ENCODE results near the gene ATXN7. TPM values are rescaled to one million over a fixed set of nuclear protein-coding genes. Genes with fewer than 3 reads are reported as not detected.

ATXN7 gene
- total and polyA plus RNA-seq, 10 of the 15 experiments (the other 5 are each of a cell fraction or from before 2014, with no cell fraction given): 0.83 to 24.6 (median 8.5) TPM

DNA sequence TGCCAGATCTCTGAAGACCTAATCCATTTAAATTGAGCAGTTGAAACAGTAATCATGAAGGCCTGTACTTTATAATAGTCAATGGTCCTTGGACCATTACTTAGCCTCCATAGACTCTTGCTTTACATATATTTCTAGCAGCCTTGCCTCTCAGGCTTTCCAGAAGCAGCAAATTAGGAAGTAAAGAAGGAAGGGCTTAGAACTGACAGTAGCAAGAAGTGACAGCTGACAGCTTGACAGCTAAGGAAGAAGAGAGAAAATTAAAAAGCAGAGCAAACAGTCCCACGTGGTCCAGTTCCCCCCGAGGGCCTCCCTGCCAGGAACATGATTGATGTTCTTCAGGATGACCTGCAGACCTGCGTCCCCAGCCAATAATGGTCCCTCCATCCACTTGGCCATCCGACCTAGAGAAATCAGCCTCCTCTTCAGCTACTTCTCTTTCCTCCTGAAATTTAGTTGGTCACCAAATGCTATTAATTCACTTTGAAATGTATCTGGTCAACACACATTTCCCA is 174.6 kb downstream of the ATXN7 start:
- in situ Hi-C loops (cut with MboI) (no loop called here), intact Hi-C loops (cut with micrococcal nuclease; ENCODE audit: unreplicated experiment) (loop anchor here (10.0 kb wide), 1 partner anchor 186 kb away; the partner anchor contains the start of gene PRICKLE2)
- Histone ChIP-seq H3K27ac (ENCODE audit: control insufficient read depth, insufficient read depth) (no peak overlapping the region), H3K79me2 (ENCODE audit: control insufficient read depth, insufficient read depth, low read length) (no peaks in the 10 kb centered on the region), H3K36me3 (ENCODE audit: control insufficient read depth in 2 of 2, insufficient read depth in 2 of 2, low read length in 1 of 2) (no peaks in the 10 kb centered on the region), H2AFZ (ENCODE audit: control insufficient read depth, low read depth, low read length) (no peak overlapping the region), H4K20me1 (ENCODE audit: control insufficient read depth, insufficient read depth) (no peaks in the 10 kb centered on the region), H3K27me3 (replicated peaks in 1 of 2; ENCODE audit: control insufficient read depth in 2 of 2, insufficient read depth in 2 of 2, low read length in 1 of 2) (no peaks in the 10 kb centered on the region), H3K9ac (ENCODE audit: control insufficient read depth, insufficient read depth, low read length) (no peak overlapping the region), H3K4me1 (ENCODE audit: control insufficient read depth, insufficient read depth, low read length) (no peaks in the 10 kb centered on the region), H3K9me3 (replicated peaks; ENCODE audit: control insufficient read depth, insufficient read depth, low read length) (no peaks in the 10 kb centered on the region; the same call in 2 of the 3 replicates), H3K4me2 (ENCODE audit: control insufficient read depth, insufficient read depth) (no peak overlapping the region), H3K4me3 (no peak overlapping the region)
- ChIA-PET CTCF (interaction anchor here (0.6 to 2.9 kb wide), 10 partner anchors 11 to 446 kb away, joined by 3 to 12 read pairs (median 4); partner anchors contain the start of genes PRICKLE2 and PSMD6), RAD21 (ENCODE audit: unreplicated experiment) (interaction anchor here (0.7 to 1.1 kb wide), 3 partner anchors 15 to 185 kb away, joined by 3 to 6 read pairs (median 3); partner anchors contain the start of gene PSMD6), SMC1A (ENCODE audit: uncharacterized antibody, unreplicated experiment) (interaction anchor here (0.6 to 4.5 kb wide), 12 partner anchors 7 to 447 kb away, joined by 3 to 17 read pairs (median 3); partner anchors contain the start of gene PRICKLE2), POLR2A (no interaction called here)
- ATAC-seq (no peak), FAIRE-seq (no peak), DNase-seq (ENCODE audit: low read depth, low spot score) (no peak)
- TF ChIP-seq NBN (IDR thresholded peaks at IDR 0.05): no peak
- no peak for TF ChIP-seq FOS (IDR thresholded peaks at IDR 0.05; ENCODE audit: borderline replicate concordance, extremely low read depth, insufficient read length)
- no peak for TF ChIP-seq MEF2A (IDR thresholded peaks at IDR 0.05; ENCODE audit: insufficient read depth, low read depth, low read length)
- TF ChIP-seq SMARCA5 (IDR thresholded peaks at IDR 0.05): no peak
- no peak for TF ChIP-seq EP300 (IDR thresholded peaks at IDR 0.05; ENCODE audit: borderline replicate concordance in 1 of 2, control insufficient read depth in 1 of 2, low read depth in 2 of 2, low read length in 2 of 2)
- no peak for TF ChIP-seq SMAD1 (IDR thresholded peaks at IDR 0.05; ENCODE audit: low read depth, partially characterized antibody)
- no peak for TF ChIP-seq HDAC2 (IDR thresholded peaks at IDR 0.05)
- TF ChIP-seq YBX1 (IDR thresholded peaks at IDR 0.05): no peak
- TF ChIP-seq, protein P1, sequence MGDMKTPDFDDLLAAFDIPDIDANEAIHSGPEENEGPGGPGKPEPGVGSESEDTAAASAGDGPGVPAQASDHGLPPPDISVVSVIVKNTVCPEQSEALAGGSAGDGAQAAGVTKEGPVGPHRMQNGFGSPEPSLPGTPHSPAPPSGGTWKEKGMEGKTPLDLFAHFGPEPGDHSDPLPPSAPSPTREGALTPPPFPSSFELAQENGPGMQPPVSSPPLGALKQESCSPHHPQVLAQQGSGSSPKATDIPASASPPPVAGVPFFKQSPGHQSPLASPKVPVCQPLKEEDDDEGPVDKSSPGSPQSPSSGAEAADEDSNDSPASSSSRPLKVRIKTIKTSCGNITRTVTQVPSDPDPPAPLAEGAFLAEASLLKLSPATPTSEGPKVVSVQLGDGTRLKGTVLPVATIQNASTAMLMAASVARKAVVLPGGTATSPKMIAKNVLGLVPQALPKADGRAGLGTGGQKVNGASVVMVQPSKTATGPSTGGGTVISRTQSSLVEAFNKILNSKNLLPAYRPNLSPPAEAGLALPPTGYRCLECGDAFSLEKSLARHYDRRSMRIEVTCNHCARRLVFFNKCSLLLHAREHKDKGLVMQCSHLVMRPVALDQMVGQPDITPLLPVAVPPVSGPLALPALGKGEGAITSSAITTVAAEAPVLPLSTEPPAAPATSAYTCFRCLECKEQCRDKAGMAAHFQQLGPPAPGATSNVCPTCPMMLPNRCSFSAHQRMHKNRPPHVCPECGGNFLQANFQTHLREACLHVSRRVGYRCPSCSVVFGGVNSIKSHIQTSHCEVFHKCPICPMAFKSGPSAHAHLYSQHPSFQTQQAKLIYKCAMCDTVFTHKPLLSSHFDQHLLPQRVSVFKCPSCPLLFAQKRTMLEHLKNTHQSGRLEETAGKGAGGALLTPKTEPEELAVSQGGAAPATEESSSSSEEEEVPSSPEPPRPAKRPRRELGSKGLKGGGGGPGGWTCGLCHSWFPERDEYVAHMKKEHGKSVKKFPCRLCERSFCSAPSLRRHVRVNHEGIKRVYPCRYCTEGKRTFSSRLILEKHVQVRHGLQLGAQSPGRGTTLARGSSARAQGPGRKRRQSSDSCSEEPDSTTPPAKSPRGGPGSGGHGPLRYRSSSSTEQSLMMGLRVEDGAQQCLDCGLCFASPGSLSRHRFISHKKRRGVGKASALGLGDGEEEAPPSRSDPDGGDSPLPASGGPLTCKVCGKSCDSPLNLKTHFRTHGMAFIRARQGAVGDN (IDR thresholded peaks at IDR 0.05): no peak
- TF ChIP-seq NFYB (IDR thresholded peaks at IDR 0.05; ENCODE audit: insufficient read depth, low read depth, low read length): no peak
- 3% methylated on average over 4 of the region's 4 CpGs for WGBS (ENCODE audit: insufficient coverage, insufficient replicate concordance, low lambda C conversion rate, missing lambda C conversion rate)
- BruUV-seq (replicated peaks): no TSS peak

Data from GM12878 (cell line).